Measurements from ENCODE around the gene CPNE7.
"Not testable (repeated sequence)": the region's sequence is repeated elsewhere in the genome, so short reads cannot be mapped to it uniquely, and the experiment has no call there.

Gene CPNE7

GRCh38 chr16:89629827-89630610 is 54.5 kb downstream of the CPNE7 start:
- DNase-seq: no peak

DNA sequence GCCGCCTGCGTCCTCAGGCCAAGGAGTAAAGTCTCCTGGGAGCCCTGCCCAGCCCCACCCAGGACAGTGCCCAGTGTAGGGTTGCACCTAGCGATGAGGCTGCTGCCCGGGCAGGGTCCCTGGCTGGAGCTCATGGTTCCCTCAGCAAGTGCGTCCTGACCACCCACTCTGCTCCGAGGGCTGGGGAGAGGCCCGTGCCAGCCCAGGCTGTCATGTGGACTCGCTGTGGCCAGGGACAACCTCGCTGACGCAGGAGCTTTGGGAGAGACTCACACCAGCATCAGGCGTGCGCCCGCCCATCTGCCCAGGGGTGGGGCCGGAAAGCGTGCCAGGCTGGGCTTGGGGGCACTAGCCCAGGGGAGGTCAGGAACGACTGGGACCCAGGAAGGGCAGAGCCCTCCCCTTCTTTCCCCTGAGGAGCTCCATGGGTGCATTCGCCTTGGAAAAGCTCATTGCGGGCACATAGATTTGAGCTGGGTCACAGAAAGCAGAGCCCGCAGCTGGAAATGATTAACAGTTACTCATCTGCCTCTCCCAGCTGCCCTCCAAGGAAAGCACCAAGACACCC is 57.6 kb downstream of the CPNE7 start:
- DNase-seq: no peak

DNA sequence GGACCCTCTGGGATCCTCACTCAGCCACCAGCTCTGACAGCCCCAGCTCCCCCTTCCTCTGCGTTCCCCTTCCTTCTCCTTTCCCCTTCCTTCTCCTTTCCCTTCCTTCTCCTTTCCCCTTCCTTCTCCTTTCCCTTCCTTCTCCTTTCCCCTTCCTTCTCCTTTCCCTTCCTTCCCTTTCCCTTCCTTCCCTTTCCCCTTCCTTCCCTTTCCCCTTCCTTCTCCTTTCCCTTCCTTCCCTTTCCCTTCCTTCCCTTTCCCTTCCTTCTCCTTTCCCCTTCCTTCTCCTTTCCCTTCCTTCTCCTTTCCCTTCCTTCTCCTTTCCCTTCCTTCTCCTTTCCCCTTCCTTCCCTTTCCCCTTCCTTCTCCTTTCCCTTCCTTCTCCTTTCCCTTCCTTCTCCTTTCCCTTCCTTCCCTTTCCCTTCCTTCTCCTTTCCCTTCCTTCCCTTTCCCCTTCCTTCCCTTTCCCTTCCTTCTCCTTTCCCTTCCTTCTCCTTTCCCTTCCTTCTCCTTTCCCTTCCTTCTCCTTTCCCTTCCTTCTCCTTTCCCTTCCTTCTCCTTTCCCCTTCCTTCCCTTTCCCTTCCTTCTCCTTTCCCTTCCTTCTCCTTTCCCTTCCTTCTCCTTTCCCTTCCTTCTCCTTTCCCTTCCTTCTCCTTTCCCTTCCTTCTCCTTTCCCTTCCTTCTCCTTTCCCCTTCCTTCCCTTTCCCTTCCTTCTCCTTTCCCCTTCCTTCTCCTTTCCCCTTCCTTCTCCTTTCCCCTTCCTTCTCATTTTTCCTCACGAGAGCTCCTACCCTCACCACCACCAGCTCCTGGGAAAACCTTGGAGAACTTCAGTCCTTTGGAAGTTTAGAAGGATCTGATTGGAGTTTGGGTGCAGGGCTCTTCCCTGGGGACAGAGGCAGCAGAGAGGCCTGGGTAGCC is 59.2 kb downstream of the CPNE7 start:
- not testable (repeated sequence) for DNase-seq

DNA sequence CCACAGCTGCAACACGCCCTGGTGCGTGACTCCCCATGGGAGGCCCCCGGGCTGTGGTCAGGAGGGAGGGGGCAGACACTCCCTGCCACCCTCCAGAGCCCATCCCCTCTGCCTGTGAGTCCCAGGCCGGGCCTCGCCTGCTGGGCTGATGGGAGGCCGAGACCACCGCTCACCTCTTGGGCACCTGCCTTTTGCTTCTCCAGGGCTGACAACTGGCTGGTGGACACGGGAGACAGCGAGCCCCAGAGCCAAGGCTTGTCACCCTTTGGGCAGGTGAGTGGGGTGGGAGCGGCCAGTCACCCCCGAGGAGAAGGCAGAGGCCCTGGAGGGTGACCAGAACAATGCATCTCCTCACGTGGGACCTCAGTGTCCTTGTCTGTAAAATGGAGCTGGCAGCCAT is 61.1 kb downstream of the CPNE7 start:
- DNase-seq: no peak

DNA sequence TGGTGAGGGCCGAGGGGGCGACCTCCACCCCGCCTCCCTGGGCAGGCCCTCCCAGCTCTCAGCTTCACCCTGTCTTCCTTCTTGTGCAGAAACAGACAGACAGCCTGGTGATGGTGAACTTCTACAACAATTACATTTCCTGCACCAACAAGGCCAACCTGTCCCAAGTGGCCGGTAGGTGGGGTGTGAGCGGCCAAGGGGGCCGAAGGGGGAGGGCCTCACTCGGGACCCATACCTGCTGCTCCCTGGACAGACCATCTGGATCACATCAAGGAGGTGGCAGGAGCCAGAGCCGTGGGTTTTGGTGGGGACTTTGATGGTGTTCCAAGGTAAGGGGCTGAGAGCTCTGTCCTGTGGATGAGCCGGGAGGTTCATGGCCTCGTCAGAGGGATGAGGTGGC is 61.8 kb downstream of the CPNE7 start:
- no peak for DNase-seq

- DNase-seq: no peak
Measured at GRCh38 chr16:89638455-89638854, 62.9 kb downstream of the CPNE7 start.

GRCh38 chr16:89639385-89639784 is 63.8 kb downstream of the CPNE7 start:
- DNase-seq: no peak

GRCh38 chr16:89641458-89642119 is 66.0 kb downstream of the CPNE7 start:
- DNase-seq: no peak

DNA sequence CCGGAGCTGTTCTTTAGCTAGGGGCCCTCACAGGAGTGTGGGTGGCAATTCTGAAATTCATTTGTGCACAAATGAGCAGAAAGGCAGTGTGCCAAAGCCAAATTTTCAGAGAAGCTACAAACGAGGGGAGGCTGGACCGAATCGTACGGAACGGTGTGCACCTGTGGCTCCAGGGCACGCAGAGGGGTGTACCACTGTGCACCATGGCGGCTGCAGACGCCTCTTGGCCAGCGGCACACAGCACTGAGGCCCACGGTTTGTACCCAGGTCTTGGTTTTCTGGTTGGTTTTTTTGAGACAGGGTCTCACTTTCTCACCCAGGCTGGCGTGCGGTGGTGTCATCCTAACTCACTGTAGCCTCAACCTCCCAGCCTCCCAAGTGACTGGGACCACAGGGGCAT is 67.0 kb downstream of the CPNE7 start:
- no peak for DNase-seq

GRCh38 chr16:89643769-89644300 is 68.3 kb downstream of the CPNE7 start:
- DNase-seq: no peak

- DNase-seq: no peak
Measured at GRCh38 chr16:89645122-89645521, 69.6 kb downstream of the CPNE7 start.

DNA sequence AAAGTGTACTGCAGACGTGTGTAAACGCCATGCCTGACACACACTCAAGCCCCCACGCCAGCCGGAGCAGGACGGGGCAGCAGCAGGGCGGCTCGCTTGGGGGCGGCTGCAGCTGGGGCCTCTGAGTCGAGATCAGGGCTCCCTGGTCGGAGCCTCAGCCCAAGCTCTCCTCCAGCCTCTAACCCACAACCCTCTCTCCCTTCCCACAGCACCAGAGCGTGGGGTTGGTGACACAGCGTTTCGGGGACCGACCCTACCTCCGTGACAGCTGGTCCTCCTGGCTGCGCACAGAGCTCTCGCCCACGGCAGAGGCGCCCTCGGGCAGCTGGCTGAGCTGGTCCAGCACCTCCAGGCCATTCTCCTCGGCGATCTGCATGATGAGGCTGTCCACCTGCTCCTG is 70.7 kb downstream of the CPNE7 start:
- no peak for DNase-seq
